ENCODE data around the gene TPSD1.

DNA sequence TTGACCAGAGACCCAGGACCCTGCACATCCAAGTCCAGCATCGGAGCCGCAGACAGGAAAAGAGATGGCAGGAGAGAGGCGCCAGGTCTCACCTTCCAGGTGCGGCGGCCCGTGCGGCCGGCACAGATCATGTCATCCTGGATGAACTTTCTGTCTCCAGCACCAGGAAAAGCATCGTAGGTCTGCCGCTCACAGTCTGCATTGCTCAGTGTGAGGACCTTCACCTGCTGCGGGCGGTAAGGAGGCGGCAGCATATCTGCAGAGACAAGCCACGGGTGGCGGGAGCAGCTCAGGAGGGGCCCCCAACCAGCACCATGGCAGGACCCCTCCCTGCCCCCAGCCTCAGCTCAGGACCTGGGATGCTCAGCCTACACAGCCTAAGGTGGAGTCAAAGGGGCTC lies 17.9 kb downstream of the TPSD1 start:
- TF ChIP-seq, protein P1, sequence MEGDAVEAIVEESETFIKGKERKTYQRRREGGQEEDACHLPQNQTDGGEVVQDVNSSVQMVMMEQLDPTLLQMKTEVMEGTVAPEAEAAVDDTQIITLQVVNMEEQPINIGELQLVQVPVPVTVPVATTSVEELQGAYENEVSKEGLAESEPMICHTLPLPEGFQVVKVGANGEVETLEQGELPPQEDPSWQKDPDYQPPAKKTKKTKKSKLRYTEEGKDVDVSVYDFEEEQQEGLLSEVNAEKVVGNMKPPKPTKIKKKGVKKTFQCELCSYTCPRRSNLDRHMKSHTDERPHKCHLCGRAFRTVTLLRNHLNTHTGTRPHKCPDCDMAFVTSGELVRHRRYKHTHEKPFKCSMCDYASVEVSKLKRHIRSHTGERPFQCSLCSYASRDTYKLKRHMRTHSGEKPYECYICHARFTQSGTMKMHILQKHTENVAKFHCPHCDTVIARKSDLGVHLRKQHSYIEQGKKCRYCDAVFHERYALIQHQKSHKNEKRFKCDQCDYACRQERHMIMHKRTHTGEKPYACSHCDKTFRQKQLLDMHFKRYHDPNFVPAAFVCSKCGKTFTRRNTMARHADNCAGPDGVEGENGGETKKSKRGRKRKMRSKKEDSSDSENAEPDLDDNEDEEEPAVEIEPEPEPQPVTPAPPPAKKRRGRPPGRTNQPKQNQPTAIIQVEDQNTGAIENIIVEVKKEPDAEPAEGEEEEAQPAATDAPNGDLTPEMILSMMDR (IDR thresholded peaks at IDR 0.05; ENCODE audit: low read depth, low read length, poor library complexity, severe bottlenecking): no peak
- no peak for TF ChIP-seq EZH2phosphoT487 (IDR thresholded peaks at IDR 0.05; ENCODE audit: borderline replicate concordance, low read length)

Measured in DOHH2 (cell line).